ENCODE results near the gene TEX14.
A peak's percentile ranks its signal among the peaks of the same experiment; 100 is the strongest.
"Not testable (repeated sequence)": the region's sequence is repeated elsewhere in the genome, so short reads cannot be mapped to it uniquely, and the experiment has no call there.

The TEX14 gene

DNA sequence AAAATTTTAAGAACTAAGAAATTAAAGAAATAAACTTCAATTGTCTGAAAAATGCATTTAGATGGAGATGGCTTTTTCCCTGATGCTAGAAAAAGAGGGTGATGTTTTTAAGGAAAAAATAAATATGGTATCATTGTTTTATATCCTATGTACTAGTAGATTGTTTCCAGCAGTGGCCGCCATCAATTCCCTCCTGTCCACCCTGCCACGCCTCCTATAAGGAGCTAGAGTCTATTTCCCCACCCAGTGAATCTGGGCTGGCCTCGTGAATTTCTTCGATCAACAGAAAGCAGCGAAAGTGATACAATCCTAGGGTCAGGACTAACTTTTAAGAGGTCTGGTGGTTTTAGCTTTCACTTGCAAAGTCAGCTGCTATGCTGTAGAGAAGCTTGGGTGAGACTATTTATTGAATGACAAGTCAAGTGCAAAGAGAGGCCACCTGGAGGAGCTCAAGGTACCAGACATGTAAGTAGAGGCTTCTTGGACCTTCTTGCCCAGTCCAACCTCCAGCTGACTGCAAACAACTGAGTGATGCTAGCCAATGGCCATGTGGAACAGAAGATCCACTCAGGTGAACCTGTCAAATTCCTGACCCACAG, 96.6 kb downstream of the TEX14 start:
- DNase-seq = no peak

DNA sequence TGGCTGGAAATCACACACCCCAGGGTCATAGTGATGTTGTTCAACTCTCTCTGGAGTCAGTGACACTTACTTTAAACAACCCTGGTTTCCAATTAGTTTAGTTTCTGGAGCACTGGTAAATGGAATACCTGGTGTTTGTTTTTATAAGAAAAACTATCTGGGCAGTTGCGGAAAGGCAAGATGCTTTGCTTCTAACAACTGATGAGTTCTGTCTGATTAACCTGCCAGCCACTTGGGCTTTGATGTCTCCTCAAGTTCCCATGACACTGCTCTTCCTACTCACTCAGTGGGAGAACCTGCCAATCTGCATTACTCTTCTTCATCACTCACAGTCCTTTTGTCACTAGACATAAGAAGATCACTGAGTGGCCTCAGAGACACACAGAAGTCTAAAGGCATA, 98.7 kb downstream of the TEX14 start:
- DNase-seq = no peak

DNA sequence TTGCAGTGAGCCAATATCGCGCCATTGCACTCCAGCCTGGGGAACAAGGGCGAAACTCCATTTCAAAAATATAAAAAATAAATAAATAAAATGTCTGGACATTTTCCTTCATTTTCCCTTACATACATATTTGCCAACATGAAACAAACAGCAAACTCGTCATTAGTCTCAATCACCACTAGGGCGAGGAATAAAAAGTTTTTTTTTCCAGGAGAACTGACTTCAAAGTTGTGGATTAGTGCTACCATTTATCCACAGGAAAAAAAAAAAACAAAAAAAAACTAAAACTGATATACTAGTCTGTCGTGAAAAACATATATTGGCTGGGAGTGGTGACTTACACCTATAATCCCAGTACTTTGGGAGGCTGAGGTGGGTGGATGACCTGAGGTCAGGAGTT, 100.4 kb downstream of the TEX14 start:
- DNase-seq = no peak

DNA sequence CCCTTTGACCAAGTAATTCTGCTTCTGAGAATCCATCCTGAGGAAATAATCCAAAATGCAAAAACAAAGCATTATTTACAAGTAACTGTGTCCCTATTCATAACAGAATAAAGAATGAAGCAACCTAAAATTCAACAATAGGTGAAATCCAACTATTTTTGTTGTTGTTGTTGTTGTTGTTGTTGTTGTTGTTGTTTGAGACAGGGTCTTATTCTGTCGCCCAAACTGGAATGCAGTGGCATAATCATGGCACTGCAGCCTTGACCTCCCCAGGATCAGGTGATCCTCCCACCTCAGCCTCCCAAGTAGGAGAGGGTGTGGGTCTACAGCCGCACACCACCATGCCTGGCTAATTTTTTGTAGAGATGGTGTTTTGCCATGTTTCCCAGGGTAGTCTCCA, 101.5 kb downstream of the TEX14 start:
- DNase-seq = no peak

DNA sequence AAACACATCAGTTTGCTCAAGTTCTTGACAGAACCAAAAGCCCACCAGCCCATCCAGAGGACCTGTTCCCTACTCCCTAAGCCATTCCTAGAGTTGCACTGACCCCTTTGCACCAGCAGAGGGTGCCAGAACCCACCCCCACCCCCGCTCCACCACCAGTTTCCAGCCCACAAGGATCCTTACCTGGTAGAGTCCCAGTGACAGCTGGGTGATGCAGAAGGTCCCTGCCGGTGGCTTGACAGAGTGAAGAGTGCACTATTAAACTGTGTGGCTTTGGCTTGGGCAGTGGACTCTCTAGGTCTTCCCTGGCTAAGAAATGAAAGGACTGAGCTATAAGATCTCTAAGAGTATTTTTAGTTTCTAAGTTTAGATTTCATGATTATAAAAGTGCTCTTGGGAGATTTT, 104.1 kb downstream of the TEX14 start:
- peak; percentile 66 for DNase-seq

DNA sequence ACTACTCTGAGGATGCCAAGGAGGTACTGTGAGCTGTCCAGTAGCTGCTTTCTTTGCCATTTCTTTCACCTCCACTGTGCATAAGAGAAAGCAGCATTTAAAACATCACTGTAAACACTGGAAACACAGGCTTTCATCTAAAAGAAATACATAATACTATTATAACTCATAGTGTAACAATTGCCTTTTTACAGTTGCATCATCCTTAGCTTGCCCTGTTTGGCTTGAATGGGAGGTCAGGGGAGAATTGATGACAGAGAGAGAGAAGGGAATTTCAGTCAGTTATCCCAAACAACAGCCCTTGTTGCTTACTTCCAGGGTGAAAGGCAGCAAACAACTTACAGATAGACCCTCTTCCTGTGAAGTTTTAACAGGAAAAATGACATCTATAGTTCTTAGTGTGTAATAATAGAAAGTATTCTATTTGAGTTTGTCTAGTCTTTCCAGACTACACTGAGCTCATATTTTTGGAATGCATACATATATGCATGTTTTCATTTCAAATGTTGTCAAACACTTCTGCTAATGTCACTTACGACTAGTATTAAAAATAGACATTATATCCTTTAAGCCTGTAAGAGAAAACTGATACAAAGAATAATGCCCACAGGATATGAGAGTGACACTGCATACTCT, 105.7 kb downstream of the TEX14 start:
- no peak for DNase-seq

DNA sequence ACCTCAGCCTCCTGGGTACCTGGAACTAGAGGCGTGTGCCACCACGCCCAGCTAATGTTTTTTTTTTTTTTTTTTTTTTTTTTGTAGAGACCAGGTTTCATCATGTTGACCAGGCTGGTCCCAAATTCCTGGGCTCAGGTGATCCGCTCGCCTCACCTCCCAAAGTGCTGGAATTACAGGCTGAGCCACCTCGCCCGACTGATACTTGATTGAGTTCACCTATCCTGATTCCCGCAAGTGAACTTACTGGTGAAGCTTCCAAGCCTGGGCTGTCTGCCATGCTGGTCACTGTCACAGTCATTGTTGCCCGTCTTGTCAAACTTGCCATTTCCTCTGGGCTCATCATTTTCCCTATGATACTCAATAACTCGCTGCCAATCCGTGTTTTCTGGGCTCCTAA, 106.3 kb downstream of the TEX14 start:
- DNase-seq = no peak

DNA sequence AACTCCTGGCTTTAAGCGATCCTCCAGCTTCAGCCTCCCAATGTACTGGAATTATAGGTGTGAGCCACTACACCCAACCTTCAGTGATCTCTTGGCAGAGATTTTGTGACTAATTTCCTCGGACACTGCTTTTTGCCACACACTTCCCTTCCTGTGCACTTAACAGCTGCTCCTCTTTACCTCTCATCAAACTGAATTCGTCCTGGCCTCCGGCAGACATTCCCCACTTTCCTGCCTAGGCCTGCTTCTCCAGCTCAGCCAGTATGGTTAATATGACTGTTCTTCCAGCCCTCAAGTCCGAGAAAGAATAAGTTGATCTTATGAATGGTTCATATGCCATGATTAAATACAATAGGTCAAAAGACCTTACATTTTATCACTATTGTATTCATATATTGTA, 108.4 kb downstream of the TEX14 start:
- no peak for DNase-seq

DNA sequence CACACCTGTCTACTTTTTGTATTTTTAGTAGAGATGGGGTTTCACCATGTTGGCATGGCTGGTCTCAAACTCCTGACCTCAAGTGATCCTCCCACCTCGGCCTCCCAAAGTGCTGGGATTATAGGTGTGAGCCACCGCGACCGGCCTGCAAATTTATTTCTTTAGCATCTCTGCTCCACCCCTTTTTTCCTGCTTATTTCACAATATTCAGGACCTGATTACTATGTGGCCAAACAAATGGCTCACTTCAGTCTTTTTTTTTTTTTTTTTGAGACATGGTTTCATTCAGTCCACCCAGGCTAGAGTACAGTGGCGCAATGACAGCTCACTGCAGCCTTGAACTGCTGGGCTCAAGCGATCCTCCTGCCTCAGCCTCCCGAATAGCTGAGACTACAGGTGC, 109.1 kb downstream of the TEX14 start:
- not testable (repeated sequence) for DNase-seq

DNA sequence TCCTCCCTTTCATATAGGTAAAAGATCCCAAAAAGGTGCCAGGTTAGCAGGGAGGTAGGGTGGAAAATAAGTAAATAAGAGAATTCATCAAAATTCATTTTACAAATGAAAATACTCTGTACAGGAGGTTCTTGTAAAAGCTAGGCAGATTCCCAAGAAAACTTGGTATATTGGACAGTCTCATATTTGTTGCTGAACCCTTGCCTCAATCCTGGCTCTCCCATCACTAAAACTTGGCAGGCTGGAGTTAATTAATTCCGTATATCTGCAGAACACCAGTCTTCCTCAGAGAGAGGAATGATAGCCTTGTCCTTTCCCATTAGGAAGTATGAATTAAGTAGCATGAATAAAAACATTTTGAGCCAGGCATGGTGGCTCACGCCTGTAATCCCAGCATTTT, 111.2 kb downstream of the TEX14 start:
- DNase-seq = no peak

DNA sequence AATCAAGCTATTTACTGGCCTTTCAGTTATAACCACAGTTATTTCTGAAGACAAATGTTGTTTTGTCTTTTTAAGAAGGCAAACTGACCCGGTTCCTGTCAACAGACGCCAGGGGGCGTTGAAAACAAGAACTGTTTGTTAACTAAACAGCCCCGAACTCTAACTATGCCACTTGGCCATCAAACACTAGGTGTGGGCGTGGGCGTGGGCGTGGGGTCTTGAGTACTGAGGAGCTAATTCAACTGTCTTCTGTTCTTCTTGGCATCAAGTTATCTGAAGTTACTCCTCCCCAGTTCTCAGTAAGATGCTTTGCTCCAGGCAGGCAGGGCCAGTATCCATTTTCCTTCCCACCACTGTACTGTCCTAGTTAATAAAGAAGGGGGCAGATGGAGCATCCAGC, 114.1 kb downstream of the TEX14 start:
- DNase-seq = peak; percentile 28

DNA sequence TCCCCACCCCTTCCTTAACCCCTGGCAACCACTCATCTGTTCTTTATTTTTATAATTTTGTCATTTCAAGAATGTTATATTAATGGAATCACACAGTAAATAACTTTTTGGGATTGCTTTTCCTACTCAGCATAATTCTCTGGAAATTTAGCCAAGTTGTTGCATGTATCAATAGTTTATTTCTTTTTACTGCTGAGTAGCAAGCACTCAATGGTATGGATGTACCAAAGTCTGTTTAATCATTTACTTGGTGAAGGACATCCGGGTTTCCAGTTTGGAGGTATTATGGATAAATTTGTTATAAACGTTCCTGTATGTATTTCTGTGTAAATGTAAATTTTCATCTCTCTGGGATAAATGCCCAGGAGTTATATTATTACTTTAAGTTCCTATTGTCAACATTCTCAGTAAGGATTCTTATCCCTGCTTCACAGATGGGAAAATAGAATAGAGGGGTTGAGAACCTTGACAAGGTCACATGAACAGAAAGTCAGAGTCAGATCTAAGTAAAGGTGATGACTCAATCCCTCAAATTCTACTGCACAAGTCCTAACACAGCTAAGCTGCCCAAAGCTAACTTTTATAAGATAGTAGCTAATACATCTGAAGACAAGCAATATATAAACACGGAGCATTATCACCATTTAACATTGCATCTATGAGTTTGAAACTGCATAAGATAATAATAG, 115.0 kb downstream of the TEX14 start:
- DNase-seq = no peak

DNA sequence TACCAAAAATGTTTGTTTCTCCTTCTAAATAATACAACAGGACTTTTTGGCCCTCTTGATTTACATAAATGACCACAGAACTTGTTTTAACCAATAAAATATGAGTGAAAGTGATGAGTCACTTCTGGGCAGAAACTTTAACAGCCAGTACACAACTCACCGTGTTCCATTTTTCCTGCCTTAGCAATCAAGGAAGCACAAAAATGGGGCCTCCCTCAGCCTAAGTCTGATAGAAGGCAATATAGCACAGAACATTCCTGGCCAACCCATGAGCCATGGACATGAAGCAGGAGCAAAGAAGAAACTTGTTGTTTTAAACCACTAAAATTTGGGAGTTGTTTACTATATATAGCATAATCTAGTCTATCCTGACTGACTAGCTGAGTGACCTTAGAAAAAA, 116.3 kb downstream of the TEX14 start:
- DNase-seq = no peak

DNA sequence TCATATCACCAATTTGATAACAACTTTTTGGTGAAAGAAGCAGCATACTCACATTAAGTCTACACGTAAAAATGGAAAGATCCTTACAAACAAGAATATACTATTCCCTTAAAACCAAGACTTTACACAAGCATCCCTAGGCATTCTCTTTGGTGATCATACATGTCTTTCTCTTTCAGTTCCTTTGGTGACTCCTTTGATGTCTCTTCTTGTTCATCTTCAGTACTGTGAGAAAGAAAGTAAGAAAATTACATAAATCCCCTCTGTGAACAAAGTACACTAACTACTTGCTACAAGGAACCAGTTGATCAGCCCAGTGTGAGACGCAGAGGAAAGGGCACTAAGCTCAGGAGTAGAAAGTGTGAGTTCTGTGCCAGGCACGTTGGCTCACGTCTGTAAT, 117.8 kb downstream of the TEX14 start:
- no peak for DNase-seq

DNA sequence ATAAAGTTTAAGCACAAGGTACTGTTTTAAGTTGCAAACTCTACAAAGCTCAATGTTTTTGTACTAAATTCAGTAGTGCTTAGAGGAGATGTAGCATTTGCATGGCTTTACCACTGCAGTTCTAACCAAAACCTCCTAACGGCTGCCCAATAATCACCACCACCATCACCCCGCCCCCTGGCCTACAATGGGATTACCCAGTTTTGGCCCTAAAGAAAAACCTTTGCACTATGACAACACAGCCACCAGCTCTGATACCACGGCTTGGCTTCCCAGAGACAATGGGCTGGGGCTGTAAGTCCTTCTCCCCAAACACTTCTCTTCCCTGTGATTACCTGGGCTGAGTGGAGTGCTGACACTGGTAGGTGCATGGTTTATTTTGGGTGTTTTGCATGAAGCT, 119.0 kb downstream of the TEX14 start:
- DNase-seq = no peak

DNA sequence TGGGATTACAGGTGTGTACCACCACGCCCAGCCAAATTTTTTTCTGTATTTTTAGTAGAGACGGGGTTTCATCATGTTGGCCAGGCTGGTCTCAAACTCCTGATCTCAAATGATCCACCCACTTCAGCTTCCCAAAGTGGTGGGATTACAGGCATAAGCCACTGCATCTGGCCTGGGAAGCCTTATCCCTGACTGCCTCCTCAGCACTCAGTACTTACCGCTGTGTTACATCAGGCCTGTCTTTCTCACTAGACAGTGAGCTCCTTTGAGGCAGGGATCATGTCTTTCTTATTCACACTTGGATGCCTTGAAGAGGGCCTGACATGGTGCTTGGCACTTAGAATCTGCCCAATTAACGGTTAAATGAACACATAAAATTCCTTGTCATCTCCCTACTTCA, 121.1 kb downstream of the TEX14 start:
- no peak for DNase-seq

DNA sequence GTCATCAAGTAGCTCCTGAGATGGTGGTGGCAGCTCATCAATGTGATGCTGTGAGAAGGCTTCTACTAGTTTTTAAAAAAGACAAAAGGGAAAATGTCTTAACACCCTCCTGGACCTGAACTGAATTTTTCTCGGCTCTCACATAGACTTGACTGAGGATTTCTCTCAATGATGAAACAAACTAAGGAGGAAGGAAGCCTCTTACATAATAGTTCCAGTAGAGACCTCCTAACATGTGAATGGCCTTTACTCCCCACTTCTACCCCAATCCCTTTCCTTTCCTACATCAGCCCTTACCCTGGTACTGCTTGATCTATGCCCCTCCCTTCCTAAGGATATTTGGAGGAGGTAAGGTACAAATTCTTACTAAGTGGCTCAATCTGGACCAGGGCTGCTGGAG, 122.6 kb downstream of the TEX14 start:
- DNase-seq = no peak

DNA sequence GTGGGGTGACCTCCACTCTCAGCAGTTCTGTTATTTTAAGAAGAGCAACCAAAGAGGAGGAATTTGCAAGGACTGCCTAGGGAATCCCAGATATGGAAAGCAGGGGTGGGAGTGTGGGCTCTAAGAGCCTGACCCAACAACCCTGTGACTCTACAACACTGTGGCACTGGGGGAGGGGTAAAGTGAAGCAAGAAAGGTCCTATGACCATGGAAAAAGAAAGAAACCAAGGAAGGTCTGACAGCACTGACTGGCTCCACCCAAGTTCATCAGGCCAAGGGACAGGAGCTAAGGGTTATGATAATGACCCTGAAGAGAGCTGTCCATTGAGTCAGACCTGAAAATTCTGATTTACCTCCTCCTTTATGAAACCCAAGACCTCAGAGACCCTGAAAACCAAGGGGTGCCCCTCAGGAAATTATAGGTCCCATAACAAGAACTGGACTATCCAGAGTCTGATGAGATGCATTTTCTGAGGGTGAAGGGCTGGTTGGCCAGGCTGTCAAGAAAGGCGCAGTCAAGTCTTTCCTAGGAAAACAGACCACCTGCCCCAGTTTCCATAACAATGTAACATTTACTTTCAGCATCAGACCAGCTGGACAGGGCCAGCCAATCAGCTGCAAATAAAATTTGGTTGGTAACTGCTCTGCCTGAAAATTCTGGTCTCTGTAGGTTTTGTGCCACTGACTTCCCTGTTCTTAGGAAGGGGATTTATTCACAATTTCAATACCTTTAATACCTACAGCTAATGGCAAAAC, 123.6 kb downstream of the TEX14 start:
- no peak for DNase-seq

DNA sequence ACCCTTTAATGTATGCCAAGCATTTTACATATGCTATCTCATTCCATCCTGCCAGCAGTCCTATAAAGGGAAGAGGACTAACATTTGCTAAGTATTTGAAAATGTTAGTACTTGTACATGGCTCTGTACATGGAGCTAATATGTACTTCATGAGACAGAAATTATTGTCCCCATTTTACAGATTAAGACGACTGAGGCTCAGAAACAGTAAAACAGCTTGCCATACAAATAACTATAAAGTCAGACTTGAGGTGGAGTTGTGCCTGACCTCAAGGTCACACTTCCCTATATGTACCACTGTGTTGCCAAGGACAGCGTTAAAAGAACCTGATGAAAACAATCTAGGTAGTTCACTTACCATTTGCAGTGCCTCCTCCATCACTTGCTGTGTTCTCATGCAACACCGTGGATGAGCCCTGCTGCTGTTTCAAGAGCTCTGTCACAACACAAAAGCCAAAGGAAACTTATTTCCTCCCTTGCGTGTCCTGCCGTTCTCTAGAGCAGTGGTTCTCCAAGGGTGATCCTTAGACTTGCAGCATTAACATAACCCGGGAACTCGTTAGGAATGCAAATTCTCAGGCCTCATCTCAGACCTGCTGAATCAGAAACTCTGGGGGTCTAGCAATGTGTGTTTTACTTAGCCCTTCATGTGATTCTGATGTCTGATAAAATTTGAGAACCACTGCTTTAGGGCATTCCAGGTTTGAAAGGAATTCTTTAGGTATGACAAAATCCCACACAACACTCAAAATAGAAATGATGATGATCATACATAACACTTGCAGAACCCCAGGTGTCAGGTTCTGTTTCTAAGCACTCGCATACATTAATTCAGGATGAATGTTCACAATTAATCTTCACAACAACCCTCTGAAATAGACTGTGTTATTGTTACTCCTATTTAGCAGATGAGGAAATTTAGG, 126.2 kb downstream of the TEX14 start:
- no peak for DNase-seq

DNA sequence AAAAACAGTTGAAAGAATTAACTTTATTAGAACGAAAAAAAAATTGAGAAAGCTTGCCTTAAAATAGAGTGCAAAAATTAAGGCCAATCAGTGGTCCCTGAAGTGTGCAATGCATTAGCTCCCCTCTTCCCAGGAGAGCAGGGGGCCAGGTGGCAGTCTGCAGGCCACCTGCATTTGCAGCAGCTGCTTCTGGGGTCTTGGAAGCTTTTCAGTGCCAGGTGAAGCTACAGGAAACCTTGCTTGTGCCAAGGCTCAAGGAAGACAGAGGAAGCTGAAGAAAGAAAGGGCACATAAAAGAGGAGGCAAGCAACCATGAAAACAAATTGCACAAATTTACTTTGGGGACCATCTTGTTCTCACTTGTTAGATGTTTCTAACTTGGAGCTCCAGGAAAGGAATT, 126.9 kb downstream of the TEX14 start:
- DNase-seq = no peak

DNA sequence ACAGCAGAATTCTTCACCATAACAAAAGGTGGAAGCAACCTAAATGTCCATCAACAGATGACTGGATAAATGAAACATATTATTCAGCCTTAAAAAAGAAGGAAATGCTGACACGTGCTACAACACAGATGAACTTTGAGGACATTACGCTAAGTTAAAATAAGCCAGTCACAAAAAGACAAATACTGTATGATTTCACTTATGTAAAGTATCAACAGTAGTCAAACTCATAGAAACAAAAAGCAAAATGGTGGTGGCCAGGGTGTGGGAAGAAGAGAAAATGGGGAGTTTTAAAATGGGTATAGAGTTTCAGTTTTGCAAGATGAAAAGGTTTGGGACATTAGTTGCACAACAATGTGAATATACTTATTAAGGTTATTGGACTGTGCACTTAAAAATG, 127.6 kb downstream of the TEX14 start:
- no peak for DNase-seq

DNA sequence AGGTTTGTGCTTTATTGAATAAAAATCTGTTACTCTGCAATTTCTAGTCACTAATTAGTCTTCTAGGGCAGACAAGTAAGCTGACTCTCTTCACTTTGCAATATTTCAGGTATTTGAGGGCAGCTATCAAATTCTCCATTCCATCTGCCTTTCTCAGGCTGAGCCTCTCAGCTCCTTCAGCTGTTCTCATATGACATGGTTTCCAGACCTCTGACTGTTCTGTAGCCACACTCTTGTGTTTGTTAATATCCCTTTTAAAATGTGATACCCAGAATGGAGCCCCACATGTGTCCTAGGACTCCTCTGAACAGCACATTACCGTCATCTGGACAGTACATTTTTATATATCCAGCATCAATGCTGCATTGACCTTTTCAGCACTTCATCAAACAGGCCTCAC, 131.3 kb downstream of the TEX14 start:
- no peak for DNase-seq

DNA sequence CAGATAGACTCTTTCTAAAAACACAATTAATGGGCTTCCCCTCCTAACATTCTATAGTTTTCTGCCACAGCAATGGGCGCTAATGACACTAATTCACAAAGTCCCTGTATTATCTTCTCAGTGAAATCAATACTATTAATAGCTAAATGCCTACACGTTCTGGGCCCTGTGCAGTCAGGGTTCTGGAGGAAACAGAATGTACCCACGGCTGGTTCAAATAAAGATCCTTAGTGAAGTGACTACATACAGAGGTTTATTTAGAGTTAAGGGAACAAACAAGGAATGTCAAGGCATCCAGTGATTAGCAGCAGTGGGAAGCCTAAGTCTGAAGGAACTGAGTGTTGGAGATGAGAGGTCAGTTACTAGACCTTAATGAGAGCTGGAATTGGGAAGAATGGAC, 133.9 kb downstream of the TEX14 start:
- no peak for DNase-seq
